GM12878 (cell line): ENCODE results near the gene EEIG2. TPM values are rescaled to one million over a fixed set of nuclear protein-coding genes. Genes with fewer than 3 reads are reported as not detected.

Experiments used
- ATAC-seq: fragments of 200-7000 bp; cut with Tn5 transposase; 3 replicates; pipeline ENCODE4 v1.9.1; 2020; ENCODE audit warnings: mild to moderate bottlenecking, moderate library complexity
- BruUV-seq: library from RNA; stranded (reverse); fragments of 400-500 nt; replicated peaks from 2 replicates; lab custom pipeline; 2021; lab: Mats Ljungman, UMichigan
- CTCF ChIA-PET: fragments of 300-600 bp; sonication (Branson Sonifier 250); formaldehyde crosslinking; extraction: SDS; loops from one replicate; lab custom pipeline; 2021; ENCODE audit warnings: inconsistent platforms; lab: Yijun Ruan, JAX
- POLR2A ChIA-PET: fragments of 350-600 bp; formaldehyde crosslinking; extraction: SDS; loops from one replicate; lab custom pipeline; 2021; ENCODE audit warnings: inconsistent platforms; lab: Charles Lee
- RAD21 ChIA-PET: fragments of 300-600 bp; sonication (Branson Sonifier 250); formaldehyde crosslinking; loops from one replicate; lab custom pipeline; 2023; ENCODE audit warnings: antibody characterized with exemption; ENCODE audit not compliant: unreplicated experiment; lab: Charles Lee
- SMC1A ChIA-PET: fragments of 300-600 bp; sonication (Branson Sonifier 250); formaldehyde crosslinking; loops from one replicate; lab custom pipeline; 2023; ENCODE audit not compliant: unreplicated experiment, uncharacterized antibody; lab: Charles Lee
- DNase-seq: peaks from one replicate; pipeline ENCODE4 v3.0.0-alpha.2; 2011; ENCODE audit warnings: low read depth, low spot score
- FAIRE-seq: peaks from 3 replicates; lab custom pipeline; 2011; peaks lifted over from hg19 to GRCh38; lab: Jason Lieb, UNC
- H2AFZ ChIP-seq: 2 replicates; pipeline ENCODE4 v1.6.0; 2011; ENCODE audit warnings: low read depth, low read length, control low read depth; ENCODE audit not compliant: control insufficient read depth
- H3K27ac ChIP-seq: 2 replicates; pipeline ENCODE4 v1.5.1; 2011; ENCODE audit warnings: control low read depth; ENCODE audit not compliant: control insufficient read depth, insufficient read depth
- H3K27me3 ChIP-seq, 2 experiments: replicated peaks in 1 of 2; 2 replicates each; pipeline versions ENCODE4 v1.6.0 to v1.6.1; 2011; ENCODE audit warnings: low read length in 1 of 2; ENCODE audit not compliant: control insufficient read depth in 2 of 2, insufficient read depth in 2 of 2
- H3K36me3 ChIP-seq, 2 experiments: 2 replicates each; pipeline ENCODE4 v1.5.1; 2011; ENCODE audit warnings: low read length in 1 of 2; ENCODE audit not compliant: control insufficient read depth in 2 of 2, insufficient read depth in 2 of 2
- H3K4me1 ChIP-seq: 2 replicates; pipeline ENCODE4 v1.6.1; 2011; ENCODE audit warnings: mild to moderate bottlenecking, low read length, moderate library complexity, mixed read lengths; ENCODE audit not compliant: control insufficient read depth, insufficient read depth
- H3K4me2 ChIP-seq: 2 replicates; pipeline ENCODE4 v1.6.0; 2011; ENCODE audit warnings: control low read depth; ENCODE audit not compliant: control insufficient read depth, insufficient read depth
- H3K4me3 ChIP-seq: fragments of 200-600 bp; sonication (generic); 2 replicates; pipeline ENCODE4 v1.5.1; 2016
- H3K79me2 ChIP-seq: 2 replicates; pipeline ENCODE4 v1.6.0; 2011; ENCODE audit warnings: low read length; ENCODE audit not compliant: control insufficient read depth, insufficient read depth
- H3K9ac ChIP-seq: 2 replicates; pipeline ENCODE4 v1.8.0; 2011; ENCODE audit warnings: low read length, control low read depth, mixed read lengths; ENCODE audit not compliant: control insufficient read depth, insufficient read depth
- H3K9me3 ChIP-seq: replicated peaks from 3 replicates; pipeline ENCODE4 v1.5.1; 2011; ENCODE audit warnings: mild to moderate bottlenecking, low read length; ENCODE audit not compliant: control insufficient read depth, insufficient read depth
- H4K20me1 ChIP-seq: 2 replicates; pipeline ENCODE4 v1.6.0; 2011; ENCODE audit not compliant: control insufficient read depth, insufficient read depth
- CBX5 ChIP-seq: sonication (generic); IDR thresholded peaks from 2 replicates; pipeline ENCODE4 v1.6.1; 2016; ENCODE audit warnings: low read depth, moderate library complexity, mild to moderate bottlenecking, inconsistent platforms
- EP300 ChIP-seq, 2 experiments: fragments of 150-350 bp in 1 of 2; IDR thresholded peaks; 2 replicates each; pipeline ENCODE4 v1.6.1; 2011 to 2012; ENCODE audit warnings: low read depth in 2 of 2, low read length in 2 of 2, borderline replicate concordance in 1 of 2, improper control_type of control experiment in 1 of 2, inconsistent platforms in 1 of 2; ENCODE audit not compliant: control insufficient read depth in 1 of 2
- JUND ChIP-seq: IDR thresholded peaks from 2 replicates; pipeline ENCODE4 v1.6.1; 2012; ENCODE audit warnings: low read depth, mild to moderate bottlenecking, low read length, improper control_type of control experiment, moderate library complexity
- RUNX3 ChIP-seq: IDR thresholded peaks from 2 replicates; pipeline ENCODE4 v1.6.1; 2012; ENCODE audit warnings: low read length, inconsistent platforms
- WRNIP1 ChIP-seq: IDR thresholded peaks from 2 replicates; pipeline ENCODE4 v1.6.1; 2011; ENCODE audit warnings: low read depth, low read length, improper control_type of control experiment, borderline replicate concordance
- ZZZ3 ChIP-seq: IDR thresholded peaks from 2 replicates; pipeline ENCODE4 v1.6.1; 2011; ENCODE audit warnings: low read depth; ENCODE audit not compliant: control insufficient read depth, insufficient read length
- WGBS: methylation state at CpG from one replicate; pipeline ENCODE4 v1.1.6; 2016; ENCODE audit warnings: low lambda C conversion rate; ENCODE audit not compliant: insufficient replicate concordance, insufficient coverage; ENCODE audit errors: missing lambda C conversion rate; 5-methylcytosine and 5-hydroxymethylcytosine counted together
- in situ Hi-C: fragments of 300-500 bp; cut with MboI; formaldehyde crosslinking; loops from 9 replicates; pipeline ENCODE4 v1.14.3; 2018; ENCODE audit warnings: mixed read lengths
- intact Hi-C: fragments of 100-400 bp; cut with micrococcal nuclease; formaldehyde crosslinking; loops from one replicate; pipeline ENCODE4 v1.14.2; 2022; ENCODE audit not compliant: unreplicated experiment
- polyA plus RNA-seq, 11 experiments: library from polyadenylated mRNA; depleted of rRNA in 4 of 11; unstranded in 6 of 11; stranded (reverse) in 5 of 11; fragments of >200 nt; fragmentation: Nextera tagmentation in 4 of 11; fragmentation: Illumina TruSeq in 1 of 11; extraction: Ambion mirVana in 4 of 11; extraction: Trizol in 1 of 11; gene quantifications; 1 replicate in 1 of 11; 2 replicates in 10 of 11; pipeline versions ENCODE4 v1.2.1 to v1.2.3, GENCODE V29; 2011 to 2016; ENCODE audit warnings: inconsistent platforms in 2 of 11, missing spikeins in 2 of 11, low read depth in 1 of 11
- total RNA-seq, 4 experiments: library from RNA; depleted of rRNA in 3 of 4; stranded (reverse); fragments of >200 nt in 3 of 4; fragmentation: Illumina TruSeq in 1 of 4; extraction: Trizol in 1 of 4; gene quantifications; 2 replicates each; pipeline versions ENCODE4 v1.2.1 to v1.2.3, GENCODE V29; 2013 to 2021
- TF ChIP-seq, protein P1 (sequence below): fragments of 450-650 bp; IDR thresholded peaks from 2 replicates; pipeline ENCODE4 v1.6.1; 2017; ENCODE audit warnings: antibody characterized with exemption, mild to moderate bottlenecking, moderate library complexity
- TF ChIP-seq, protein P2 (sequence below): fragments of 450-650 bp; formaldehyde crosslinking; IDR thresholded peaks from 2 replicates; pipeline ENCODE4 v1.5.0; 2022; ENCODE audit warnings: mild to moderate bottlenecking, missing genetic modification characterization

Gene EEIG2
- total and polyA plus RNA-seq, 10 of the 15 experiments (the other 5 are each of a cell fraction or from before 2014, with no cell fraction given) = 1.4 to 17.2 (median 9.8) TPM

- Histone ChIP-seq H3K9ac (no peak overlapping the region), H3K4me3 (0 out of 2 replicates have a peak overlapping the region, but pooled peaks have one; percentile 12), H3K36me3 (no peaks in the 10 kb centered on the region), H3K4me1 (peaks cover 4% of the 10 kb centered on the region; the same call in 1 of the 2 replicates), H3K4me2 (no peak overlapping the region), H2AFZ (no peak overlapping the region), H3K79me2 (peaks cover 2% of the 10 kb centered on the region), H3K27me3 (no peaks in the 10 kb centered on the region), H3K9me3 (no peaks in the 10 kb centered on the region), H3K27ac (no peak overlapping the region), H4K20me1 (no peaks in the 10 kb centered on the region)
- RAD21 ChIA-PET = interaction anchor here (7.1 kb wide), 1 partner anchor 53 kb away, joined by 92 read pairs; no protein-coding TSS in a partner anchor
- no peak for ATAC-seq
- intact Hi-C loops = no loop called here
- POLR2A ChIA-PET = no interaction called here
- in situ Hi-C loops = loop anchor here (5.0 to 10.0 kb wide), 2 partner anchors 52 to 359 kb away; partner anchors contain the start of gene SLC25A24
- DNase-seq = no peak
- 56% methylated on average over 1 of the region's 1 CpG for WGBS
- no peak for FAIRE-seq
- CTCF ChIA-PET = interaction anchor here (0.7 to 7.0 kb wide), 7 partner anchors 15 to 83 kb away, joined by 3 to 258 read pairs (median 4); no protein-coding TSS in a partner anchor
- TF ChIP-seq RUNX3 = peak; percentile 44; the same call in 1 of the 2 replicates
- TF ChIP-seq EP300 (IDR thresholded peaks at IDR 0.05; ENCODE audit: borderline replicate concordance in 1 of 2, control insufficient read depth in 1 of 2, low read depth in 2 of 2, low read length in 2 of 2) = no peak
- SMC1A ChIA-PET = interaction anchor here (1.2 to 6.8 kb wide), 4 partner anchors 42 to 368 kb away, joined by 3 to 161 read pairs (median 22); no protein-coding TSS in a partner anchor
- no TSS peak for BruUV-seq
Observed at GRCh38 chr1:108563808-108564207, 3.9 kb downstream of the EEIG2 start.

DNA sequence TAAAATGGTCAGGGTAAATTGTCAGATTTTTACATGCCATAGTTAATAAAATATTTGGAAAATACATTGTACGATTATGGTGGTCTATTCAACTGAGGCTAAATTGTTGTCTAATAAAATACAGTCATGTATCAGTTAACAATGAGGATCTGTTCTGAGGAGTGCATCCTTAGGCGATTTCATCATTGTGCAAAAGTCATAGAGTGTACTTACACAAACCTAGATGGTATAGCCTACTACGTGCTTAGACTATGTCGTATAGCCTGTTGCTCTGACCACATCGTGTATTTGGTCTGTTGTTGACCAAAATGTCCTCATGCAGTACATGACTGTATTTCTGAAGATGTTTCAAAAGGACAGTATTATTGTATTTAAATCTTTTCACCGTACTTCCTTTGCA lies 5.2 kb downstream of the EEIG2 start:
- H3K79me2 ChIP-seq = peaks cover 2% of the 10 kb centered on the region
- H3K9ac ChIP-seq = no peak overlapping the region
- FAIRE-seq = no peak
- in situ Hi-C loops = loop anchor here (5.0 to 10.0 kb wide), 2 partner anchors 82 to 360 kb away; partner anchors contain the start of gene SLC25A24
- no peak overlapping the region for H3K4me3 ChIP-seq
- no peak for ATAC-seq
- no peaks in the 10 kb centered on the region for H3K9me3 ChIP-seq
- intact Hi-C loops = no loop called here
- H3K27me3 ChIP-seq = no peaks in the 10 kb centered on the region
- no peaks in the 10 kb centered on the region for H3K36me3 ChIP-seq
- BruUV-seq = no TSS peak
- H3K27ac ChIP-seq = no peak overlapping the region
- ChIA-PET POLR2A (no interaction called here), RAD21 (interaction anchor here (7.1 kb wide), 1 partner anchor 54 kb away, joined by 92 read pairs; no protein-coding TSS in a partner anchor), SMC1A (interaction anchor here (1.0 to 6.8 kb wide), 4 partner anchors 20 to 370 kb away, joined by 3 to 161 read pairs (median 6); no protein-coding TSS in a partner anchor), CTCF (interaction anchor here (1.2 to 7.0 kb wide), 3 partner anchors 17 to 54 kb away, joined by 4 to 258 read pairs (median 4); no protein-coding TSS in a partner anchor)
- H3K4me1 ChIP-seq = peaks cover 6% of the 10 kb centered on the region; the same call in 1 of the 2 replicates
- whole genome bisulfite sequencing = 86% methylated on average over 6 of the region's 6 CpGs
- H4K20me1 ChIP-seq = no peaks in the 10 kb centered on the region
- no peak overlapping the region for H3K4me2 ChIP-seq
- no peak for DNase-seq
- no peak overlapping the region for H2AFZ ChIP-seq
- no peak for TF ChIP-seq JUND
- TF ChIP-seq RUNX3 = no peak
- TF ChIP-seq CBX5 = no peak
- TF ChIP-seq WRNIP1 = no peak
- TF ChIP-seq, protein P1, sequence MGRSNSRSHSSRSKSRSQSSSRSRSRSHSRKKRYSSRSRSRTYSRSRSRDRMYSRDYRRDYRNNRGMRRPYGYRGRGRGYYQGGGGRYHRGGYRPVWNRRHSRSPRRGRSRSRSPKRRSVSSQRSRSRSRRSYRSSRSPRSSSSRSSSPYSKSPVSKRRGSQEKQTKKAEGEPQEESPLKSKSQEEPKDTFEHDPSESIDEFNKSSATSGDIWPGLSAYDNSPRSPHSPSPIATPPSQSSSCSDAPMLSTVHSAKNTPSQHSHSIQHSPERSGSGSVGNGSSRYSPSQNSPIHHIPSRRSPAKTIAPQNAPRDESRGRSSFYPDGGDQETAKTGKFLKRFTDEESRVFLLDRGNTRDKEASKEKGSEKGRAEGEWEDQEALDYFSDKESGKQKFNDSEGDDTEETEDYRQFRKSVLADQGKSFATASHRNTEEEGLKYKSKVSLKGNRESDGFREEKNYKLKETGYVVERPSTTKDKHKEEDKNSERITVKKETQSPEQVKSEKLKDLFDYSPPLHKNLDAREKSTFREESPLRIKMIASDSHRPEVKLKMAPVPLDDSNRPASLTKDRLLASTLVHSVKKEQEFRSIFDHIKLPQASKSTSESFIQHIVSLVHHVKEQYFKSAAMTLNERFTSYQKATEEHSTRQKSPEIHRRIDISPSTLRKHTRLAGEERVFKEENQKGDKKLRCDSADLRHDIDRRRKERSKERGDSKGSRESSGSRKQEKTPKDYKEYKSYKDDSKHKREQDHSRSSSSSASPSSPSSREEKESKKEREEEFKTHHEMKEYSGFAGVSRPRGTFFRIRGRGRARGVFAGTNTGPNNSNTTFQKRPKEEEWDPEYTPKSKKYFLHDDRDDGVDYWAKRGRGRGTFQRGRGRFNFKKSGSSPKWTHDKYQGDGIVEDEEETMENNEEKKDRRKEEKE = no peak
- TF ChIP-seq, protein P2, sequence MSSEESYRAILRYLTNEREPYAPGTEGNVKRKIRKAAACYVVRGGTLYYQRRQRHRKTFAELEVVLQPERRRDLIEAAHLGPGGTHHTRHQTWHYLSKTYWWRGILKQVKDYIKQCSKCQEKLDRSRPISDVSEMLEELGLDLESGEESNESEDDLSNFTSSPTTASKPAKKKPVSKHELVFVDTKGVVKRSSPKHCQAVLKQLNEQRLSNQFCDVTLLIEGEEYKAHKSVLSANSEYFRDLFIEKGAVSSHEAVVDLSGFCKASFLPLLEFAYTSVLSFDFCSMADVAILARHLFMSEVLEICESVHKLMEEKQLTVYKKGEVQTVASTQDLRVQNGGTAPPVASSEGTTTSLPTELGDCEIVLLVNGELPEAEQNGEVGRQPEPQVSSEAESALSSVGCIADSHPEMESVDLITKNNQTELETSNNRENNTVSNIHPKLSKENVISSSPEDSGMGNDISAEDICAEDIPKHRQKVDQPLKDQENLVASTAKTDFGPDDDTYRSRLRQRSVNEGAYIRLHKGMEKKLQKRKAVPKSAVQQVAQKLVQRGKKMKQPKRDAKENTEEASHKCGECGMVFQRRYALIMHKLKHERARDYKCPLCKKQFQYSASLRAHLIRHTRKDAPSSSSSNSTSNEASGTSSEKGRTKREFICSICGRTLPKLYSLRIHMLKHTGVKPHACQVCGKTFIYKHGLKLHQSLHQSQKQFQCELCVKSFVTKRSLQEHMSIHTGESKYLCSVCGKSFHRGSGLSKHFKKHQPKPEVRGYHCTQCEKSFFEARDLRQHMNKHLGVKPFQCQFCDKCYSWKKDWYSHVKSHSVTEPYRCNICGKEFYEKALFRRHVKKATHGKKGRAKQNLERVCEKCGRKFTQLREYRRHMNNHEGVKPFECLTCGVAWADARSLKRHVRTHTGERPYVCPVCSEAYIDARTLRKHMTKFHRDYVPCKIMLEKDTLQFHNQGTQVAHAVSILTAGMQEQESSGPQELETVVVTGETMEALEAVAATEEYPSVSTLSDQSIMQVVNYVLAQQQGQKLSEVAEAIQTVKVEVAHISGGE (CRISPR knock-in tag) = no peak
- TF ChIP-seq ZZZ3 = no peak
